Mesothelial cell of epicardium (in vitro differentiated cells): Measurements from ENCODE around the gene TMEM134. TPM values are rescaled to one million over a fixed set of nuclear protein-coding genes. Genes with fewer than 3 reads are reported as not detected.

Experiments used
- DNase-seq, 2 experiments: peaks; one replicate each; pipeline ENCODE4 v3.0.0; 2021; ENCODE audit warnings: low spot score in 2 of 2; ENCODE audit not compliant: unreplicated experiment in 2 of 2
- H3K27ac Mint-ChIP-seq: 2 replicates; pipeline ENCODE4 v1.8.0; 2021; ENCODE audit warnings: mixed read lengths
- H3K27me3 Mint-ChIP-seq: 2 replicates; pipeline ENCODE4 v1.8.0; 2021; ENCODE audit warnings: low read depth, mixed read lengths
- H3K36me3 Mint-ChIP-seq: 2 replicates; pipeline ENCODE4 v1.8.0; 2021; ENCODE audit warnings: mixed read lengths
- H3K4me1 Mint-ChIP-seq: 2 replicates; pipeline ENCODE4 v1.8.0; 2021; ENCODE audit warnings: mixed read lengths
- H3K4me3 Mint-ChIP-seq: 2 replicates; pipeline ENCODE4 v1.8.0; 2021; ENCODE audit warnings: mild to moderate bottlenecking, moderate library complexity, mixed read lengths
- H3K9me3 Mint-ChIP-seq: 2 replicates; pipeline ENCODE4 v1.8.0; 2021; ENCODE audit warnings: mixed read lengths
- CTCF ChIP-seq: fragments of 200-600 bp; sonication (generic); IDR thresholded peaks from one replicate; pipeline ENCODE4 v1.5.0; 2021; ENCODE audit warnings: antibody characterized with exemption; ENCODE audit not compliant: unreplicated experiment
- total RNA-seq: library from RNA; stranded (reverse); gene quantifications from 3 replicates; pipeline ENCODE4 v1.2.1, GENCODE V29; 2021

Gene TMEM134
- total RNA-seq, 1 donor from 2014 or later, result 69.3 TPM

GRCh38 chr11:67451658-67451976 lies 17.4 kb downstream of the TMEM134 start:
- no peaks in the 10 kb centered on the region for H3K4me1 Mint-ChIP-seq
- H3K4me3 Mint-ChIP-seq, result no peak overlapping the region
- TF ChIP-seq CTCF, result no peak
- no peak overlapping the region for H3K27ac Mint-ChIP-seq
- H3K36me3 Mint-ChIP-seq, result no peaks in the 10 kb centered on the region
- H3K27me3 Mint-ChIP-seq, result no peaks in the 10 kb centered on the region
- no peaks in the 10 kb centered on the region for H3K9me3 Mint-ChIP-seq
- no peak for DNase-seq

- no peak overlapping the region for H3K27ac Mint-ChIP-seq
- no peaks in the 10 kb centered on the region for H3K4me1 Mint-ChIP-seq
- no peak for TF ChIP-seq CTCF
- no peaks in the 10 kb centered on the region for H3K27me3 Mint-ChIP-seq
- DNase-seq, result no peak
- H3K4me3 Mint-ChIP-seq, result no peak overlapping the region
- no peaks in the 10 kb centered on the region for H3K9me3 Mint-ChIP-seq
- no peaks in the 10 kb centered on the region for H3K36me3 Mint-ChIP-seq
Measured at GRCh38 chr11:67450796-67451657, 18.0 kb downstream of the TMEM134 start.

DNA sequence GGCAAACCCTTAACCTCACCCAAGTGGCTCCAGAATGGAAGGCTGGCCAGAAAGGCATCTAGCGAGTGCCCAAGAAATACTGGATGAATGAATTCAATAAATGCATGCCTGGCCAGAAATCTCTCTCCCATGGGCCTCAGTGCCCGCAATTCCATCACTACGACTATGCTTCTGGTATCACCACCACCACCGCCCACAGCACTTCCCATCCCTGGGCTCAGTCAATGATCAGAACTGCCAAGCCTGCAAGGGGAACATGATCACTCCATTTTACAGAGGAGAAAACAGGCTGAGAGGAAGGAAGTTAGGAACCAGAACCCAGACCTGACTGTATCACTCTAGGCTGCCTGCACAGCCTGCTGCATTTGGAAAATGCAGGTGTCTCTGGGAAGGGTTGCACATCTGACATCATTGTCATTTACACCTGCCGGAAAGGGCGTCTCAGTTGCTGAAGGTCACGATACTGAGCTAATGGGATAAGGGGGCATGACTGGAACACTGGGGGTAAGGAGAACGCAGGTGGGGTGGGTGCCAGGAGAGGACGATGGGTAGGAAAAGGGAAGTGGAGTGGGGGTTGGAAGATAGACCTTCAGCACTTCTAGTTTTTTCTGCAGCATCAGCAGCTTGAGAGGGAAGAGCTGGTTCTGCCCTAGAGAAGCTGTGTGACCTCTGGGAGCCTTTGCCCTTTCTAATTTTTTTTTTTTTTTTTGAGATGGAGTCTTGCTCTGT lies 19.8 kb downstream of the TMEM134 start:
- no peaks in the 10 kb centered on the region for H3K36me3 Mint-ChIP-seq
- no peak for DNase-seq
- H3K4me1 Mint-ChIP-seq, result peaks cover 8% of the 10 kb centered on the region
- no peaks in the 10 kb centered on the region for H3K27me3 Mint-ChIP-seq
- H3K9me3 Mint-ChIP-seq, result no peaks in the 10 kb centered on the region
- H3K4me3 Mint-ChIP-seq, result no peak overlapping the region
- no peak overlapping the region for H3K27ac Mint-ChIP-seq
- TF ChIP-seq CTCF, result no peak

GRCh38 chr11:67448220-67448609 lies 20.8 kb downstream of the TMEM134 start:
- TF ChIP-seq CTCF, result no peak
- H3K27ac Mint-ChIP-seq, result peak overlapping the region; percentile 21
- no peaks in the 10 kb centered on the region for H3K36me3 Mint-ChIP-seq
- H3K4me3 Mint-ChIP-seq, result no peak overlapping the region
- H3K4me1 Mint-ChIP-seq, result peaks cover 8% of the 10 kb centered on the region
- no peaks in the 10 kb centered on the region for H3K9me3 Mint-ChIP-seq
- no peaks in the 10 kb centered on the region for H3K27me3 Mint-ChIP-seq
- no peak for DNase-seq

DNA sequence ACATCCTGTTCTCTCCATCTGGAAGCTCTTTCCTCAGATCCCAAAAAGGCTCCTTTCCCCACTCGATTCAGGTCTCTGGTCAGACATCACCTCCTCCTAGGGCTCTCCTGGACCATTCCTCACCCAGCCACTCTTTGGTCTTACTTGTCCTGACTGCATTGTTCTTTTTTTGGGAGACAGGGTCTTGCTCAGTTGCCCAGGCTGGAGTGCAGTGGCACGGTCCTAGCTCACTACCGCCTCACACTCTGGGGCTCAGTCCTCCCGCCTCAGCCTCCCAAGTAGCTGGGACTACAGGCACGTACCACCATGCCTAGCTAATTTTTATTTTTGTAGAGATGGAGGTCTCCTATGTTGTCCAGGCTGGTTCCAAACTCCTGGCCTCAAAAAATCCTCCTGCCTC lies 23.5 kb downstream of the TMEM134 start:
- no peaks in the 10 kb centered on the region for H3K27me3 Mint-ChIP-seq
- TF ChIP-seq CTCF, result no peak
- no peaks in the 10 kb centered on the region for H3K9me3 Mint-ChIP-seq
- no peaks in the 10 kb centered on the region for H3K36me3 Mint-ChIP-seq
- peak overlapping the region; percentile 77 for H3K27ac Mint-ChIP-seq
- H3K4me3 Mint-ChIP-seq, result peak overlapping the region; percentile 80
- DNase-seq, result no peak
- peaks cover 14% of the 10 kb centered on the region for H3K4me1 Mint-ChIP-seq
